MM.1S (cell line): Measurements from ENCODE around the gene ETV7.

Experiments
- DNase-seq: peaks from one replicate; pipeline ENCODE4 v3.0.0-alpha.2; 2015
- H2AFZ ChIP-seq: fragments of 300-600 bp; sonication (generic); 2 replicates; pipeline ENCODE4 v1.6.0; 2016; ENCODE audit warnings: antibody characterized with exemption, low read length
- H3F3A ChIP-seq: fragments of 300-600 bp; sonication (generic); 2 replicates; pipeline ENCODE4 v1.6.1; 2016; ENCODE audit warnings: mild to moderate bottlenecking, antibody characterized with exemption, low read length, moderate library complexity, mixed read lengths; ENCODE audit not compliant: insufficient read depth
- H3K27ac ChIP-seq: fragments of 300-600 bp; sonication (generic); 2 replicates; pipeline ENCODE4 v1.5.1; 2016; ENCODE audit warnings: mild to moderate bottlenecking, low read length
- H3K27me3 ChIP-seq: fragments of 300-600 bp; sonication (generic); replicated peaks from 2 replicates; pipeline ENCODE4 v1.6.0; 2016; ENCODE audit warnings: low read length; ENCODE audit not compliant: insufficient read depth
- H3K36me3 ChIP-seq: fragments of 300-600 bp; sonication (generic); replicated peaks from 2 replicates; pipeline ENCODE4 v1.6.1; 2016; ENCODE audit warnings: mild to moderate bottlenecking, low read length, mixed read lengths; ENCODE audit not compliant: insufficient read depth
- H3K4me1 ChIP-seq: fragments of 300-600 bp; sonication (generic); 2 replicates; pipeline ENCODE4 v1.6.1; 2016; ENCODE audit warnings: low read length, mixed read lengths
- H3K4me2 ChIP-seq: fragments of 300-600 bp; sonication (generic); 2 replicates; pipeline ENCODE4 v1.6.0; 2016; ENCODE audit warnings: low read depth, low read length
- H3K4me3 ChIP-seq: fragments of 300-600 bp; sonication (generic); 2 replicates; pipeline ENCODE4 v1.5.1; 2016; ENCODE audit warnings: low read length, mixed read lengths
- H3K79me2 ChIP-seq: fragments of 300-600 bp; sonication (generic); 2 replicates; pipeline ENCODE4 v1.6.1; 2016; ENCODE audit warnings: mixed run types, low read length, mixed read lengths
- H3K9ac ChIP-seq: fragments of 300-600 bp; sonication (generic); 2 replicates; pipeline ENCODE4 v1.6.1; 2016; ENCODE audit warnings: low read length, mixed read lengths
- H3K9me2 ChIP-seq: fragments of 300-600 bp; sonication (generic); replicated peaks from 2 replicates; pipeline ENCODE4 v1.6.1; 2016; ENCODE audit warnings: mild to moderate bottlenecking, low read length, mixed read lengths; ENCODE audit not compliant: insufficient read depth
- H3K9me3 ChIP-seq: fragments of 300-600 bp; sonication (generic); replicated peaks from 2 replicates; pipeline ENCODE4 v1.6.1; 2016; ENCODE audit warnings: mild to moderate bottlenecking, low read length, mixed read lengths; ENCODE audit not compliant: insufficient read depth
- H4K20me1 ChIP-seq: fragments of 300-600 bp; sonication (generic); 2 replicates; pipeline ENCODE4 v1.6.1; 2016; ENCODE audit warnings: mild to moderate bottlenecking, low read length, moderate library complexity, mixed read lengths; ENCODE audit not compliant: insufficient read depth
- CTCF ChIP-seq: fragments of 300-600 bp; sonication (generic); IDR thresholded peaks from 2 replicates; pipeline ENCODE4 v1.5.1; 2016; ENCODE audit warnings: antibody characterized with exemption, low read length, mixed read lengths
- EZH2 ChIP-seq: fragments of 300-600 bp; sonication (generic); optimal IDR thresholded peaks from 2 replicates; pipeline ENCODE3; 2017; ENCODE audit warnings: low read depth, mild to moderate bottlenecking, antibody characterized with exemption, low read length, mixed read lengths
- EZH2phosphoT487 ChIP-seq: fragments of 300-600 bp; sonication (generic); IDR thresholded peaks from 2 replicates; pipeline ENCODE4 v1.6.1; 2018; ENCODE audit warnings: antibody characterized with exemption, low read length

The ETV7 gene

GRCh38 chr6:36345681-36346466 lies 41.6 kb downstream of the ETV7 start:
- Histone ChIP-seq H3K4me3 (no peak overlapping the region), H3K79me2 (no peaks in the 10 kb centered on the region), H3K27me3 (no peaks in the 10 kb centered on the region), H2AFZ (no peak overlapping the region), H3F3A (no peaks in the 10 kb centered on the region), H3K9me3 (no peaks in the 10 kb centered on the region), H3K4me2 (no peak overlapping the region), H3K4me1 (peaks cover 8% of the 10 kb centered on the region; the same call in 1 of the 2 replicates), H3K9ac (no peak overlapping the region), H3K27ac (no peak overlapping the region), H3K36me3 (no peaks in the 10 kb centered on the region), H3K9me2 (no peaks in the 10 kb centered on the region), H4K20me1 (no peaks in the 10 kb centered on the region)
- DNase-seq = no peak
- TF ChIP-seq EZH2phosphoT487 (no peak), CTCF (no peak), EZH2 (no peak)

GRCh38 chr6:36343109-36343680 lies 44.3 kb downstream of the ETV7 start:
- Histone ChIP-seq H3K4me2 (no peak overlapping the region), H3K27ac (no peak overlapping the region), H3K4me3 (no peak overlapping the region), H3K36me3 (no peaks in the 10 kb centered on the region), H3K9me2 (no peaks in the 10 kb centered on the region), H3K4me1 (peaks cover 5% of the 10 kb centered on the region; the same call in 1 of the 2 replicates), H3K9me3 (no peaks in the 10 kb centered on the region), H3K9ac (no peak overlapping the region), H3K79me2 (no peaks in the 10 kb centered on the region), H3K27me3 (no peaks in the 10 kb centered on the region), H4K20me1 (no peaks in the 10 kb centered on the region), H3F3A (no peaks in the 10 kb centered on the region), H2AFZ (no peak overlapping the region)
- no peak for TF ChIP-seq EZH2phosphoT487
- no peak for TF ChIP-seq CTCF
- no peak for TF ChIP-seq EZH2
- DNase-seq = no peak

- no peaks in the 10 kb centered on the region for H3K27me3 ChIP-seq
- peak overlapping the region; percentile 84 for H2AFZ ChIP-seq
- H3K9ac ChIP-seq = no peak overlapping the region
- peak overlapping the region; percentile 82 for H3K4me2 ChIP-seq
- H3F3A ChIP-seq = no peaks in the 10 kb centered on the region
- no peaks in the 10 kb centered on the region for H3K9me2 ChIP-seq
- DNase-seq = peak; percentile 63
- no peaks in the 10 kb centered on the region for H3K36me3 ChIP-seq
- H3K27ac ChIP-seq = no peak overlapping the region
- H4K20me1 ChIP-seq = no peaks in the 10 kb centered on the region
- H3K4me3 ChIP-seq = peak overlapping the region; percentile 39; the same call in 1 of the 2 replicates
- peak; percentile 95 for TF ChIP-seq CTCF
- no peak for TF ChIP-seq EZH2
- no peaks in the 10 kb centered on the region for H3K9me3 ChIP-seq
- H3K4me1 ChIP-seq = peaks cover 16% of the 10 kb centered on the region
- no peaks in the 10 kb centered on the region for H3K79me2 ChIP-seq
Measured at GRCh38 chr6:36340618-36341454, 46.6 kb downstream of the ETV7 start.
